Right lobe of liver (tissue), 4 donors: ENCODE data around the gene CDYL.

Experiments used
- CTCF ChIP-seq, 4 donors: fragments of 200-600 bp in 3 of 4; fragments of 450-650 bp in 1 of 4; IDR thresholded peaks; one replicate each; pipeline versions ENCODE4 v1.5.1 to v1.8.0; 2016 to 2022; ENCODE audit warnings: antibody characterized with exemption in 4 of 4, mild to moderate bottlenecking in 2 of 4
- POLR2A ChIP-seq: fragments of 450-650 bp; IDR thresholded peaks from one replicate; pipeline ENCODE4 v1.6.1; 2017; ENCODE audit warnings: antibody characterized with exemption, mild to moderate bottlenecking
- donor health status: DM: no; HTN: no; CAD: no.
- donor health status: DM: no; HTN: no; CAD: no.
- donor health status: DM: no; HTN: yes; CAD: no.

GRCh38 chr6:4870821-4871494 lies 94.8 kb downstream of the CDYL start:
- TF ChIP-seq CTCF (IDR thresholded peaks at IDR 0.05) (no peak), POLR2A (no peak)
